H1 (cell line): ENCODE results near the gene HRH1. TPM values are rescaled to one million over a fixed set of nuclear protein-coding genes. Genes with fewer than 3 reads are reported as not detected.

Source experiments
- CTCF ChIA-PET: fragments of 300-600 bp; sonication (Branson Sonifier 250); formaldehyde crosslinking; loops from one replicate; lab custom pipeline; 2021; ENCODE audit not compliant: partially characterized antibody; lab: Charles Lee
- POLR2A ChIA-PET: fragments of 300-600 bp; sonication (Branson Sonifier 250); formaldehyde crosslinking; loops from one replicate; lab custom pipeline; 2021; ENCODE audit warnings: inconsistent platforms; ENCODE audit not compliant: partially characterized antibody; lab: Charles Lee
- DNase-seq, 2 experiments: peaks; one replicate each; pipeline versions ENCODE4 v3.0.0 to v3.0.0-alpha.2; 2010 to 2022; ENCODE audit warnings: low spot score in 2 of 2, low read depth in 1 of 2, mixed read lengths in 1 of 2
- FAIRE-seq: peaks from 2 replicates; lab custom pipeline; 2011; peaks lifted over from hg19 to GRCh38; lab: Jason Lieb, UNC
- H2AFZ ChIP-seq: 2 replicates; pipeline ENCODE4 v1.8.1; 2012; ENCODE audit warnings: low read length, inconsistent platforms
- H2AK5ac ChIP-seq: 2 replicates; pipeline ENCODE4 v1.6.1; 2013; ENCODE audit warnings: low read depth, low read length
- H2BK120ac ChIP-seq: replicated peaks from 2 replicates; pipeline ENCODE3; 2013; ENCODE audit warnings: low read depth, low read length, inconsistent platforms
- H2BK12ac ChIP-seq: 2 replicates; pipeline ENCODE4 v1.6.1; 2013; ENCODE audit warnings: low read depth, low read length
- H2BK15ac ChIP-seq: 2 replicates; pipeline ENCODE4 v1.6.1; 2013; ENCODE audit warnings: low read length
- H2BK20ac ChIP-seq: 2 replicates; pipeline ENCODE4 v1.6.1; 2013; ENCODE audit warnings: low read length
- H2BK5ac ChIP-seq: 2 replicates; pipeline ENCODE4 v1.6.1; 2013; ENCODE audit warnings: low read depth, low read length
- H3K14ac ChIP-seq: 2 replicates; pipeline ENCODE4 v1.6.1; 2013; ENCODE audit warnings: inconsistent platforms; ENCODE audit not compliant: insufficient read length
- H3K18ac ChIP-seq: 2 replicates; pipeline ENCODE4 v1.6.1; 2013; ENCODE audit warnings: low read length; ENCODE audit errors: extremely low read depth
- H3K23ac ChIP-seq: 2 replicates; pipeline ENCODE4 v1.6.1; 2013; ENCODE audit warnings: inconsistent platforms; ENCODE audit not compliant: insufficient read length
- H3K23me2 ChIP-seq: 2 replicates; pipeline ENCODE4 v1.6.1; 2013; ENCODE audit warnings: low read depth, low read length
- H3K27ac ChIP-seq: 2 replicates; pipeline ENCODE4 v1.6.1; 2011; ENCODE audit warnings: low read depth, low read length, inconsistent platforms
- H3K27me3 ChIP-seq, 4 experiments: replicated peaks in 1 of 4; 1 replicate in 1 of 4; 2 replicates in 3 of 4; pipeline versions ENCODE4 v1.6.1 to v1.8.1; 2011 to 2013; ENCODE audit warnings: low read length in 3 of 4, mild to moderate bottlenecking in 3 of 4, inconsistent platforms in 2 of 4, mixed read lengths in 2 of 4, moderate library complexity in 1 of 4; ENCODE audit not compliant: control insufficient read depth in 3 of 4, insufficient read depth in 3 of 4; ENCODE audit errors: extremely low read depth in 1 of 4
- H3K36me3 ChIP-seq, 4 experiments: 2 replicates each; pipeline versions ENCODE4 v1.6.1 to v1.8.1; 2011 to 2013; ENCODE audit warnings: mild to moderate bottlenecking in 4 of 4, low read length in 3 of 4, moderate library complexity in 2 of 4, control low read depth in 1 of 4, inconsistent platforms in 1 of 4; ENCODE audit not compliant: insufficient read depth in 4 of 4, control insufficient read depth in 2 of 4
- H3K4ac ChIP-seq: replicated peaks from 2 replicates; pipeline ENCODE3; 2013; ENCODE audit warnings: low read length, low read depth, mixed read lengths, inconsistent platforms; ENCODE audit not compliant: insufficient read length
- H3K4me1 ChIP-seq, 4 experiments: replicated peaks in 1 of 4; 1 replicate in 1 of 4; 2 replicates in 3 of 4; pipeline versions ENCODE4 v1.6.1 to v1.8.1; 2011 to 2013; ENCODE audit warnings: low read length in 3 of 4, inconsistent platforms in 2 of 4, mixed read lengths in 1 of 4; ENCODE audit not compliant: insufficient read depth in 4 of 4, control insufficient read depth in 3 of 4
- H3K4me2 ChIP-seq, 2 experiments: 2 replicates each; pipeline versions ENCODE4 v1.6.1 to v1.8.1; 2011 to 2013; ENCODE audit warnings: low read depth in 2 of 2, low read length in 2 of 2, control low read depth in 1 of 2, inconsistent platforms in 1 of 2, mild to moderate bottlenecking in 1 of 2; ENCODE audit not compliant: insufficient read depth in 1 of 2
- H3K4me3 ChIP-seq, 4 experiments: fragments of 200-600, 300-600 bp in 1 of 4; sonication (generic), shearing (Covaris generic), sonication (Bioruptor Twin) in 1 of 4; 2 replicates each; pipeline versions ENCODE4 v1.5.1 to v1.8.1; 2011 to 2016; ENCODE audit warnings: low read length in 4 of 4, low read depth in 3 of 4, control low read depth in 2 of 4, inconsistent platforms in 2 of 4, mild to moderate bottlenecking in 2 of 4, mixed read lengths in 1 of 4, moderate library complexity in 1 of 4; ENCODE audit not compliant: insufficient read depth in 2 of 4; ENCODE audit errors: extremely low read depth in 1 of 4
- H3K56ac ChIP-seq: replicated peaks from 2 replicates; pipeline ENCODE3; 2013; ENCODE audit warnings: low read depth, mild to moderate bottlenecking, mixed read lengths, low read length, inconsistent platforms; ENCODE audit not compliant: insufficient read length
- H3K79me1 ChIP-seq: 2 replicates; pipeline ENCODE4 v1.6.1; 2013; ENCODE audit warnings: low read depth, low read length, control low read depth
- H3K79me2 ChIP-seq, 2 experiments: 2 replicates each; pipeline versions ENCODE4 v1.6.1 to v1.8.1; 2012 to 2013; ENCODE audit warnings: low read length in 2 of 2, mild to moderate bottlenecking in 2 of 2, inconsistent platforms in 1 of 2; ENCODE audit not compliant: insufficient read depth in 2 of 2, control insufficient read depth in 1 of 2
- H3K9ac ChIP-seq, 4 experiments: replicated peaks in 1 of 4; 1 replicate in 1 of 4; 2 replicates in 3 of 4; pipeline versions ENCODE4 v1.6.1 to v1.8.1; 2011 to 2013; ENCODE audit warnings: low read depth in 3 of 4, low read length in 3 of 4, control low read depth in 2 of 4, mild to moderate bottlenecking in 2 of 4, moderate library complexity in 2 of 4, inconsistent platforms in 1 of 4; ENCODE audit errors: extremely low read depth in 1 of 4
- H3K9me3 ChIP-seq, 2 experiments: 2 replicates each; pipeline versions ENCODE4 v1.6.1 to v1.8.1; 2012 to 2013; ENCODE audit warnings: mild to moderate bottlenecking in 2 of 2, moderate library complexity in 2 of 2, control low read depth in 1 of 2, inconsistent platforms in 1 of 2, low read depth in 1 of 2, low read length in 1 of 2, mixed read lengths in 1 of 2; ENCODE audit not compliant: insufficient read depth in 2 of 2
- H4K20me1 ChIP-seq, 2 experiments: replicated peaks in 1 of 2; 2 replicates each; pipeline versions ENCODE3 to v1.8.1; 2011 to 2013; ENCODE audit warnings: inconsistent platforms in 2 of 2, low read length in 2 of 2, mild to moderate bottlenecking in 1 of 2; ENCODE audit not compliant: insufficient read depth in 2 of 2, control insufficient read depth in 1 of 2
- H4K5ac ChIP-seq: 2 replicates; pipeline ENCODE4 v1.6.1; 2013; ENCODE audit warnings: low read length, low read depth, mixed read lengths, inconsistent platforms; ENCODE audit not compliant: insufficient read length
- H4K8ac ChIP-seq: 2 replicates; pipeline ENCODE4 v1.8.0; 2013; ENCODE audit warnings: mild to moderate bottlenecking, moderate library complexity, low read length, inconsistent platforms; ENCODE audit not compliant: insufficient read depth; ENCODE audit errors: extremely low read depth
- H4K91ac ChIP-seq: replicated peaks from 2 replicates; pipeline ENCODE3; 2013; ENCODE audit warnings: low read length, mixed read lengths, inconsistent platforms; ENCODE audit not compliant: insufficient read length
- CTCF ChIP-seq, 3 experiments: IDR thresholded peaks; 1 replicate in 2 of 3; 2 replicates in 1 of 3; pipeline versions ENCODE4 v1.5.1 to v1.6.1; 2011; ENCODE audit warnings: low read length in 3 of 3, mild to moderate bottlenecking in 3 of 3, inconsistent platforms in 2 of 3, low read depth in 1 of 3, moderate library complexity in 1 of 3; ENCODE audit not compliant: insufficient read depth in 1 of 3; ENCODE audit errors: control extremely low read depth in 1 of 3
- HDAC6 ChIP-seq: IDR thresholded peaks from one replicate; pipeline ENCODE4 v1.7.1; 2012; ENCODE audit warnings: low read depth, mild to moderate bottlenecking, inconsistent platforms, low read length, moderate library complexity
- WGBS, 2 experiments: shearing (Covaris generic) in 1 of 2; methylation state at CpG; one replicate each; pipeline versions ENCODE4 v1.1.6 to v1.1.7; 2013 to 2015; ENCODE audit warnings: low lambda C conversion rate in 2 of 2, mixed read lengths in 2 of 2, inconsistent platforms in 1 of 2, low coverage in 1 of 2, missing lambda C conversion rate in 1 of 2; ENCODE audit not compliant: insufficient replicate concordance in 2 of 2, insufficient coverage in 1 of 2, insufficient read length in 1 of 2; ENCODE audit errors: extremely low coverage in 1 of 2, missing lambda C conversion rate in 1 of 2; 5-methylcytosine and 5-hydroxymethylcytosine counted together
- polyA plus RNA-seq, 7 experiments: library from polyadenylated mRNA; depleted of rRNA in 3 of 7; stranded (reverse) in 5 of 7; unstranded in 2 of 7; fragments of >200 nt in 5 of 7; fragments of 200-250 nt in 2 of 7; gene quantifications; 1 replicate in 5 of 7; 2 replicates in 1 of 7; 4 replicates in 1 of 7; pipeline versions ENCODE4 v1.2.1 to v1.2.3, GENCODE V29; 2011 to 2013; ENCODE audit warnings: missing spikeins in 2 of 7, mixed read lengths in 2 of 7
- total RNA-seq: library from RNA; stranded (reverse); fragmentation: NEBNext Ultra II Directional; extraction: Animal tissue kit (Norgen Biotek cat#: 25700); gene quantifications from 2 replicates; pipeline ENCODE4 v1.2.1, GENCODE V29; 2021

HRH1 gene
- total and polyA plus RNA-seq, 2 of the 8 experiments (the other 6 are each of a cell fraction or from before 2014, with no cell fraction given): 0.11 TPM; not detected in 1

- POLR2A ChIA-PET: no interaction called here
- FAIRE-seq: no peak
Measured at GRCh38 chr3:11170052-11170770, 15.9 kb downstream of the HRH1 start.

More at GRCh38 chr3:11170052-11170770, 15.9 kb downstream of the HRH1 start:
- Histone ChIP-seq H3K23me2 (no peaks in the 10 kb centered on the region), H3K27ac (no peak overlapping the region), H2BK15ac (no peak overlapping the region), H4K91ac (no peak overlapping the region), H2AFZ (no peak overlapping the region), H3K9me3 (no peaks in the 10 kb centered on the region), H3K36me3 (no peaks in the 10 kb centered on the region), H2BK120ac (no peak overlapping the region), H4K8ac (no peak overlapping the region), H3K4me2 (no peak overlapping the region), H3K4ac (no peak overlapping the region), H2AK5ac (no peak overlapping the region), H3K18ac (no peak overlapping the region), H3K79me1 (no peaks in the 10 kb centered on the region), H3K9ac (no peak overlapping the region), H3K56ac (no peak overlapping the region), H3K23ac (no peak overlapping the region), H2BK5ac (no peak overlapping the region), H3K79me2 (no peaks in the 10 kb centered on the region), H2BK20ac (no peak overlapping the region), H4K5ac (no peak overlapping the region), H4K20me1 (no peaks in the 10 kb centered on the region), H2BK12ac (no peak overlapping the region), H3K4me1 (no peaks in the 10 kb centered on the region; a peak in 1 of 7 replicates), H3K14ac (no peak overlapping the region), H3K4me3 (no peak overlapping the region), H3K27me3 (no peaks in the 10 kb centered on the region; a peak in 1 of 7 replicates)
- WGBS, 2 experiments: 88% methylated on average over 18 of the region's 21 CpGs; no CpG with 5 or more reads in 1 of the 2 experiments
- TF ChIP-seq CTCF (IDR thresholded peaks at IDR 0.05; ENCODE audit: control extremely low read depth in 1 of 3, insufficient read depth in 1 of 3, low read depth in 1 of 3, low read length in 3 of 3) (peak in 1 of 3 experiments; percentile 6; a peak in 1 of 4 replicates), HDAC6 (no peak)
- CTCF ChIA-PET: interaction anchor here (0.6 to 2.9 kb wide), 18 partner anchors 9 to 412 kb away, joined by 3 to 16 read pairs (median 3); partner anchors contain the start of gene HRH1
- no peak for DNase-seq
